Measurements from ENCODE around the gene SASH1.

SASH1 gene

DNA sequence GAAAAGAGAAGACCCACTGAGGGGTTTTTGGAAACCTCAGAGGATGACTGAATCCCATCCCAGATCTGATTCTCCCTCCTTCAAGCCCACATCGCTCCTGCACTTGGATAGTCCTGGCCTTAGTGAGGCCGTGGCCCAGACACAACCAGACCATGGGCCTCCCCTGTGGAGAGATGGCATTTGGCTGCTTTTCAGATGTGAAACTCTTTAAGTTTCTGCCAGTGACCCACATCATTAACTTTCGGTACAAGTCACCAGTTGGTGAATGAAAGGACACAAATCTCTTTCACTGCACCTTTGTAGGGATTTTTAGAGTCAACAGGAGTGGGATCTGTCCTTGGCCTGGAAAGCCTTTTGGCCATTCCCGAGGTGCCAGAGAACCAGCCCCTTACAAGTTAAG is 116.6 kb downstream of the SASH1 start:
- POLR2A ChIA-PET, result no interaction called here
- TF ChIP-seq L3MBTL2 (conservative IDR thresholded peaks at IDR 0.05) (no peak), FOXK2 (IDR thresholded peaks at IDR 0.05) (no peak), FOXM1 (IDR thresholded peaks at IDR 0.05; ENCODE audit: borderline replicate concordance) (no peak), SP1 (IDR thresholded peaks at IDR 0.05) (no peak)
- TF ChIP-seq, protein P1, sequence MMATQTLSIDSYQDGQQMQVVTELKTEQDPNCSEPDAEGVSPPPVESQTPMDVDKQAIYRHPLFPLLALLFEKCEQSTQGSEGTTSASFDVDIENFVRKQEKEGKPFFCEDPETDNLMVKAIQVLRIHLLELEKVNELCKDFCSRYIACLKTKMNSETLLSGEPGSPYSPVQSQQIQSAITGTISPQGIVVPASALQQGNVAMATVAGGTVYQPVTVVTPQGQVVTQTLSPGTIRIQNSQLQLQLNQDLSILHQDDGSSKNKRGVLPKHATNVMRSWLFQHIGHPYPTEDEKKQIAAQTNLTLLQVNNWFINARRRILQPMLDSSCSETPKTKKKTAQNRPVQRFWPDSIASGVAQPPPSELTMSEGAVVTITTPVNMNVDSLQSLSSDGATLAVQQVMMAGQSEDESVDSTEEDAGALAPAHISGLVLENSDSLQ (IDR thresholded peaks at IDR 0.05), result no peak
- CTCF ChIA-PET, result no interaction called here
- no peak for DNase-seq (ENCODE audit: extremely low spot score)

DNA sequence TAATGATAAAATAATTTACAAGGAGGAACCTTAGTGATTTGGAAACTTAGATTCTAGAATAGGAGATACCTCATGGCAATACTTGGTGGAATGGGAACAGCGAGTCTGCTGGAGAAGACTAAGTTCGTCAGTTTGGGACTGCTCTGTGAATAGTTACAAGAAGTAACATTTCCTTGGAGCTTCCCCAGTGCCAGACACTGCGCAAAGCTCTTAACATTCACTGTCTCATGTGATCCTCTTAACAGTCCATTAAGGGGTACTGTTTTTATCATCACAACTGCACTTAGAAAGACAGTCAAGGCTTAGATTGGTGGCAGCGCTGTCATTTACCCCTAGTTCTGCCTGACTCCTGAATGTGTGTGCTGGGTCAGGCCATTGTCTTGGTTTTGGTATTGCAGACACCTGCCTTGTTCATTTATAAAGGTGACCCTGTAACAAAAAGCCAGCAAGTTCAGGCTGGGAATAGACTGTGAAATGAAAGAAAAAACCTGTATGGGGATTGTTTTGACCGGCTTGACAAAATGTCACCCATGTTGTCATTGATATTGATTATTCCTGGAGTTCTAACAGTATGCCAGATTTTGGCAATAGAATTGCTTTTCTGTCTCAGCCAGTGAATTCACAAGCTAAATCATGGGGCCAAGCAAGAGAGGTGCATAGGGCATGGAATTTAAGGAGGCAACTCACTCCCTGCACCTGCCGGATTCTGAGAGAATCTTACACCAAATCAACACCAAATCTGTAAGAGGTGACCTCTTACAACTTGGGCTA is 118.4 kb downstream of the SASH1 start:
- TF ChIP-seq HDGF (IDR thresholded peaks at IDR 0.05; ENCODE audit: borderline replicate concordance) (no peak), SP1 (IDR thresholded peaks at IDR 0.05) (no peak), BHLHE40 (IDR thresholded peaks at IDR 0.05; ENCODE audit: borderline replicate concordance) (no peak), LEF1 (IDR thresholded peaks at IDR 0.05; ENCODE audit: borderline replicate concordance) (no peak), FOXM1 (IDR thresholded peaks at IDR 0.05; ENCODE audit: borderline replicate concordance) (no peak), ZNF384 (IDR thresholded peaks at IDR 0.05) (no peak), SUZ12 (IDR thresholded peaks at IDR 0.05) (no peak), CTBP1 (IDR thresholded peaks at IDR 0.05; ENCODE audit: borderline replicate concordance) (no peak), L3MBTL2 (conservative IDR thresholded peaks at IDR 0.05) (no peak), FOXK2 (IDR thresholded peaks at IDR 0.05) (no peak), ELF4 (IDR thresholded peaks at IDR 0.05) (no peak), FOXA1 (IDR thresholded peaks at IDR 0.05) (no peak), NFRKB (IDR thresholded peaks at IDR 0.05) (no peak), ARNT (IDR thresholded peaks at IDR 0.05) (no peak), TARDBP (IDR thresholded peaks at IDR 0.05) (no peak)
- TF ChIP-seq, protein P1 (IDR thresholded peaks at IDR 0.05), result no peak
- POLR2A ChIA-PET, result no interaction called here

GRCh38 chr6:148461986-148462577 is 119.4 kb downstream of the SASH1 start:
- DNase-seq (ENCODE audit: extremely low spot score), result no peak

More for the DNA sequence above, 118.4 kb downstream of the SASH1 start:
- CTCF ChIA-PET, result no interaction called here
- no peak for DNase-seq (ENCODE audit: extremely low spot score)

GRCh38 chr6:148463671-148464070 is 121.0 kb downstream of the SASH1 start:
- CTCF ChIA-PET, result interaction anchor here (1.1 to 2.2 kb wide), 4 partner anchors 211 to 291 kb away, joined by 3 to 17 read pairs (median 4); no protein-coding TSS in a partner anchor
- DNase-seq (ENCODE audit: extremely low spot score), result no peak
- no peak for TF ChIP-seq L3MBTL2 (conservative IDR thresholded peaks at IDR 0.05)
- no peak for TF ChIP-seq SUZ12 (IDR thresholded peaks at IDR 0.05)
- no peak for TF ChIP-seq TARDBP (IDR thresholded peaks at IDR 0.05)
- TF ChIP-seq HDGF (IDR thresholded peaks at IDR 0.05; ENCODE audit: borderline replicate concordance), result no peak
- no peak for TF ChIP-seq LEF1 (IDR thresholded peaks at IDR 0.05; ENCODE audit: borderline replicate concordance)
- TF ChIP-seq, protein P1 (IDR thresholded peaks at IDR 0.05), result no peak
- no peak for TF ChIP-seq CTBP1 (IDR thresholded peaks at IDR 0.05; ENCODE audit: borderline replicate concordance)
- no peak for TF ChIP-seq FOXA1 (IDR thresholded peaks at IDR 0.05)
- TF ChIP-seq NFRKB (IDR thresholded peaks at IDR 0.05), result no peak
- POLR2A ChIA-PET, result no interaction called here

More at GRCh38 chr6:148461986-148462577, 119.4 kb downstream of the SASH1 start:
- TF ChIP-seq CTBP1 (IDR thresholded peaks at IDR 0.05; ENCODE audit: borderline replicate concordance) (no peak), FOXK2 (IDR thresholded peaks at IDR 0.05) (no peak), NFRKB (IDR thresholded peaks at IDR 0.05) (no peak), SUZ12 (IDR thresholded peaks at IDR 0.05) (no peak), BHLHE40 (IDR thresholded peaks at IDR 0.05; ENCODE audit: borderline replicate concordance) (no peak), FOXA1 (IDR thresholded peaks at IDR 0.05) (no peak), ELF4 (IDR thresholded peaks at IDR 0.05) (no peak), L3MBTL2 (conservative IDR thresholded peaks at IDR 0.05) (no peak), LEF1 (IDR thresholded peaks at IDR 0.05; ENCODE audit: borderline replicate concordance) (no peak), TARDBP (IDR thresholded peaks at IDR 0.05) (no peak), SP1 (IDR thresholded peaks at IDR 0.05) (no peak), HDGF (IDR thresholded peaks at IDR 0.05; ENCODE audit: borderline replicate concordance) (no peak)
- TF ChIP-seq, protein P1 (IDR thresholded peaks at IDR 0.05), result no peak
- CTCF ChIA-PET, result no interaction called here
- POLR2A ChIA-PET, result no interaction called here

DNA sequence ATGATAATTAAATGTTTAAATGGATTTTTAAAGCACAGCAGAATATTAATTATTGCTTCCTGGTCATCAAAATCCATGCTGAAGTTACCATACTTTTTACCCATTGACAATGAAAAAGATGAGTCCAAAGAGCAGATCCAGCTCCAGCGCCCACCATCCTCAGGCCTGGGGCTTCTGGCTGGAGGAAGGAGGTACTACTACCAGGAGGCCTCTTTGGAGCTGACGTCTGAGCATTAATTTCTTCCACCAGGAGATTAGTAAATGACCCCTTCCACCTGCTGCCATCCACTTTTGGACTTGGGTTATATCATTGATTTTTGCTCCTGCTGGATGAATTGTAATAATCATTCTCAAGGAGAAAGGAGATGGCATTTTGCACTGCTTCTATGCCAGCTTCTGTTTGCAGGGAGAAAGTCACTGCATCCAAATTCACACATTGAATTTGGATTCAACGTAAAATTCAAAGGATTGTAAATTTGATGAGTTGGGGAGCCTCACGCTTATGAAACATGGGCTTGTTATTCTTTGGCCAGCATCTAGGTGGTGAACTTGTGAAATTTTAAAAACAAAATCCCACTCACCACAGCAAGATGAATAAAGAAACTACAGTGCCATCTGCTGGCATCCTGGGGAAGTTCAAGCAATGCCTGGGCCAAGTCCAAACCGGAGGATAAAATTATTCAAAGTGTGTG is 121.8 kb downstream of the SASH1 start:
- DNase-seq (ENCODE audit: extremely low spot score), result peak; percentile 73
- no peak for TF ChIP-seq SP1 (IDR thresholded peaks at IDR 0.05)
- no peak for TF ChIP-seq FOXA1 (IDR thresholded peaks at IDR 0.05)
- TF ChIP-seq LEF1 (IDR thresholded peaks at IDR 0.05; ENCODE audit: borderline replicate concordance), result no peak
- ChIA-PET POLR2A (no interaction called here), CTCF (interaction anchor here (0.6 to 2.2 kb wide), 7 partner anchors 206 to 580 kb away, joined by 3 to 17 read pairs (median 4); no protein-coding TSS in a partner anchor)
